GM21367 (cell line): ENCODE data around the gene LAMB1.

ENCODE experiments used
- ATAC-seq: cut with Tn5 transposase; IDR thresholded peaks from one replicate; pipeline ENCODE4 v1.9.1; 2021; ENCODE audit not compliant: unreplicated experiment

The LAMB1 gene

DNA sequence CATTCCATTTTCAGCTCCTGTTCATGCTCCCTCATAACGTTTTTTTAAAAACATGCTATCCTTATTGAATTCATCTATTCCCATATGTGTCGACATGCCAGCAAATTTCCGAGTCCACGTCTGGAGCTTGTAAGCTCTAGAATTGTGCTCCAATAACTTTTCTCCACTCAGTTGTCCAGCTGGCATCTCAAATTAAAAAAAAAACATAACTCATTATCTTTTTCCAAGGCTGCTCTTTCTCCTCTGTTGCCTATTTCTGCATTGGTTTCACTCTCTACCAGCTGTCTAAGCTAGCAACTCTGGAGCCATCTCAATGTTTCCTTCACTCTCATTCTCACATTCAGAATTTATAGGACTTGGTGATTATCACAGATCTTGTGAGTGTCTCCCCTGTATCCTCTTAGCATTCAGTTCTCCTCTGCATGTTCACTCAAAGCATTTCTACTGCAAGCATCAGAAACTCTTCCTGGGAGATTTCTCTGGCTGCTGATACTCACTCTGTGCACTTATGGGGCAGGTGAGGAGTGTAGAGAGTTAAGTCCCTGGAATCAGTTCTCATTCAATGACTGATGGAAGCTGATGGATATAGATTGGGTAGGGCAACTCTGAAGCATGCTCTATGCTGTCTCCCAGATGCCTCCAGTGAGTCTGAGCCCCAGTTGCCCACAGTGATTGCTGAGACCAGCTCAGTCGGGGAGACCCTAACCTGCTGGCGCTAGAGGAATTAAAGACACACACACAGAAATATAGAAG is 118.7 kb downstream of the LAMB1 start:
- ATAC-seq: no peak

DNA sequence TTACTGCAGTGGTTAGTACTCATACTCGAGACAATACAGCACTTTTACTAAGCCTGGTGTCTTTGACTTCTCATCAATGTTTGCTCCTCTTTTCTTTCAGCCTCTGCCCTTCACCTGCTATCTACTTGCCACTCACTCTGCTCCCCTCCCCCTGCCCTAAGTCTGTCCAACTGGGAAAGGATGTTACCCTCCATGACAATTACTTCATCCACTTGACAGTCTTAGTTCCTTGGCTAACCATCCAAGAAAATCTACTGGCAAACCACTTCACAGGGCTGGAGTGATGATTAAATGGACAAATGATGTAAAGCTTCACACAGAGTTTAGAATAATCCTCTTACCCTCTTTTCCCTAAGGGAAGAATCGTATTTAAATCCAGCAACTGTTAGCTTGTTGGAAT is 120.2 kb downstream of the LAMB1 start:
- no peak for ATAC-seq

DNA sequence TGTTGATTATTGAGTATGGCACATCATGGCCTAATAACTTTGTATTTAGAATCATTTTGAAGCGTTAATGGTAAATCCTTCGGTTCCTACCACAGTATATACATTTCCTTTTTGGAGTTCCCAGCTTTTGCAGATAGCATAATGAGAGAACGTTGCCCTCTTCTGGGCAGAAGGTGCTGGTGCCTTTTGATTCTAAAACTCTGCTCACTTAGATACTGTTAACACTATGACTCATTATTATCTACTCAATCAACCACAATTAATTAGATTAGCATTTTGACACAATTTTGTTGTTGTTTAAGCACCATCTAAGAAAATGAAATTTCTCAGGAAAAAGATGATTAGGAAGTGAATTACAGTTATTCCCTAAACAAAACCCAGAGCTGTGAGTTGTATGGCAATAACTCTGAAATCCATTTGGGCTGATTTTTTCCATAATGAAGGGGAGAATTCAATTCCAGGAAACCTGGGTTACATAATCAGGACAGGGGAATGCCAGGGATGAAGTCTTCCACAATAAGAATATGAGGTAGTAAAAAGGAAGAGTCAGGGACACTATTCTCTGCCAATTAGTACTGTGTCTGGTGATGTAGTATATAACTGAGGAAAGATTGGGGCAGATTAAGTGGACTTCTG is 123.4 kb downstream of the LAMB1 start:
- peak; percentile 69 for ATAC-seq

DNA sequence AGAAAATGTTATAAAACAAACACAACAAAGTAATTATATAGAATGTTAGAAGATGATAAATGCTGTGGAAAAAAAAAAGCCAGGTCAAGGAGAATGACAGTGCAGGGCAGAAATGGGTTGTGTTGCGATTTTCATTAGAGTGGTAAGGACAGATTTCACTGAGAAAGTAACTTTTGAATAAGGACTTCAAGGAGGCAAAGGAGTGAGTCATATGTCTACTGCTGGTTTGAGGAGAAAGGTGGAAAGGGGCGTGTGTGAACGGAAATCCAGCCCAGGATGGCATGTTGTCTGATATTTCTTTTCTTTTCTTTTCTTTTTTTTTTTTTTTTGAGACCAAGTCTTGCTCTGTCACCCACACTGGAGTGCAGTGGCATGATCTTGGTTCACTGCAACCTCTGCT is 124.3 kb downstream of the LAMB1 start:
- ATAC-seq: no peak

DNA sequence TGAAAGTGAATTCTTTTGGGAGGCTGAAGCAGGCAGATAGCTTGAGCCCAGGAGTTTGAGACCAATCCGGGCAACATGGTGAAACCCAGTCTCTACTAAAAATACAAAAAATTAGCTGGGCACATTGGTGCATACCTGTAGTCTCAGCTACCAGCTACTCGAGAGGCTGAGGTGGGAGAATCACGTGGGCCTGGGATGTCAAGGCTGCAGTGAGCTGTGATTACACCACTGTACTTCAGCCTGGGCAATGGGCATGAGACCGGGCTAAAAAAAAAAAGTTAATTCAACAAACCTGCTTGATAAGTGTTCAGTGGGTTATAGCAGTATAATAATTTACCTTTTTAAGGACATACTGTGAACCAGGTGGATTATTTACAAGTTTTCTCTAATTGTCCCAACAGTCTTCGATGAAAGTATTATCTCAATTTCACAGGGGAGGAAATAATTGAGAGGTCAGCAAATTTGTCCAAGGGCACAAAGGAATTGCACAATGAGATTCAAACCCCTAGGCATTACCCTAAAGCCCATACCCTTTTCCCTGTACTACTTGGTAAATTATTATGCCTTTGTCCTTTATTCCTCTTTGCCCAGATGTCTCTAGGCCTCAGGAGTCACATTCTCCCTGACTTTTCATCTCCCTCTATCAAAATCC is 125.1 kb downstream of the LAMB1 start:
- no peak for ATAC-seq

DNA sequence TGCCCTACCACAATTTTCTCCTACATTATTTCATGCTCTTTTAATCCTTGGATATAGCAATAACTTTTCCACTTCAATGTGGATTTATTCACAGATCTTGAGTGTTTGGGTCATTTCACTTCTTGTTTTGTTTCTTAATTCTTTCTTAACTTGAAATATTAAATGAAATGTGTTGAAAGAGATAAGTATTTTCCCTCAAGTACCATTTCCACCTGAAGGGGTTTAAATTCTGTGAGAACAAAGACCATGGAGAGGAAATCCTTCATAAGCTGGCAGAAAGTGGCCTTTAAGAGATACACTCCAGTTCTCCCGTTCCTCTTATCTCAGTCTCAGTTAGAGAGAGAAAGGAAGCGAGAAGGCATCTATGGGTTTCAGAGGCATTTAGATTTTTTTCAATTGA is 126.0 kb downstream of the LAMB1 start:
- ATAC-seq: no peak

DNA sequence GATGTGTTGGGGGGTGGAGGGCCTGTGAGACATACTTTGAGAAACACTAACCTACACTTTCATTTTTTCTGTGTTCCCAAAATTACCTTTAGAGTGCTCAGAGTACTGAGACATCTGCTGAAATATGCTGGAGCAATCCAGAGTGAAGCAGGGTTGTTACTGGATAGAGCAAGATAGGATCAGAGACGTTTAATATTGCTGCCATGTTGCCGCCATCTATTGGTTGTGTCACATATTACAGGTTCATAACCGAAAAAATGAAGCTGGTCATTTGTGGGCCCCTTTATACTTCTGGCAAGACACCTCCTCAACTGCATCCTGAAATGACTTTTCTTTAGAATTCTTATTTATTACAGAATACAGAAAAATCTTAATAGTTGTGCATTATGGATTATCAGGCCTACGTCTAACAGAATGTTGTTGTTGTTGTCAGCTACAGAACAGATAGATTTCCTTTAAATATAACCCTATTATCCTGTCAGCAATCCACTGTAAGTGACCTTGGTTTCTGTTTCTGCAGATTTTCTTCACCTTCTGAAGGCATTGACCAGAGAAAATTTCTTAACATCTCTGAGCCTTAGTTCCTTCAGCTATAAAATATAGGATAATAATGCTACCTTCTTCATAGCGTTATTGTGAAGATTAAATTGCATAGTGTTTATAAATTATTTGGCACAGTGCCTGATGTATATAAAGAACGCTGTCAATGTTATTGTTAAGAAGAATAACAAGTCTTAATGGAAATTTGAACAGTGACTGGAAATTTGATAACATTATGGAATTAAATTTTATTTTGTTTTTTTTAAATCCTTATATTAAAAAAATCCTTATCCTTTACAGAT is 128.1 kb downstream of the LAMB1 start:
- ATAC-seq: peak; percentile 69

DNA sequence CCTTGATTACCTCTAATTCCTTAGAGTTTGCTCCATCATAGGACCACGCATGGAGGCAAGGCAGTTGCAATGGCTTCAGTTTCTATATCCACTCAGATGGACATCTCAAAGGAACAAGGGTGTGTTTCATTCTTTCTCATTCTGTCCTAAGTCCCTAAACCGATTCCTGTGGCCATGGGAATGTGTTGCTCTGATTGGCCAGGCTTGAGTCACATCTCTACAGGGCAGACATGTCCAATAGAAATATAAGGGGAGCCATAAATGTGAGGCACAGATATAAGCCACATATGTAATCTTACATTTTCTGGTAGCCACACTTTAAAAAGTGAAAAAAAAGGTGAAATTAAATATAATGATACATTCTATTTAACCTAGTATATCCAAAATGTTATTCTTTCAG is 128.8 kb downstream of the LAMB1 start:
- no peak for ATAC-seq
